ENCODE measurements around the gene MAG.

MAG gene

GRCh38 chr19:35291916-35292315 is at the start of gene MAG:
Gene MAG, plus strand, starts transcription at chr19:35292161. Its CDS starts 3,248 bp downstream, at chr19:35295409.
- DNase-seq (ENCODE audit: low read depth), result no peak

DNA sequence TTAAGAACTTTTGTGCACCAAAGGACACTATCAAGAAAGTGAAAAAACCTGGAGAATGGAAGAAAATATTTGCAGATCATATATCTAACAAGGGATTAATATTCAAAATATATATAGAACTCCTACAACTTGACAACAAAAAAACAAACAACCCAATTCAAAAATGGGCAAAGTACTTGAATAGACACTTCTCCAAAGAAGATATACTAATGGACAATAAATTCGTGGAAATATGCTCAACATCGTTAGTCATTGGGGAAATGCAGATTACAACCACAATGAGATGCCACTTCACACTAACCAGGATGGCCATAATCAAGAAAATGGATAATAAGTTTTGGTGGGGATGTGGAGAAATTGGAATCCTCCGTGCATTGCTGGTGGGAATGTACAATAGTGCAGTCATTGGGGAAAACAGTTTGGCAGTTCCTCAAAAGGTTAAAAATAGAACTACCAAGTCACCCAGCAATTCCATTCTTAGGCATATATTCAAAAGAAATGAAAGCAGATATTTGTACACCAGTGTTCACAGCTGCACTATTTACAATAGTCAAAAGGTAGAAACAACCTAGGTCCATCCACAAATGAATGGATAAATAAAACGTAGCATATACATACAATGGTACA is 45.4 kb upstream of the MAG start:
- DNase-seq (ENCODE audit: low read depth), result no peak

DNA sequence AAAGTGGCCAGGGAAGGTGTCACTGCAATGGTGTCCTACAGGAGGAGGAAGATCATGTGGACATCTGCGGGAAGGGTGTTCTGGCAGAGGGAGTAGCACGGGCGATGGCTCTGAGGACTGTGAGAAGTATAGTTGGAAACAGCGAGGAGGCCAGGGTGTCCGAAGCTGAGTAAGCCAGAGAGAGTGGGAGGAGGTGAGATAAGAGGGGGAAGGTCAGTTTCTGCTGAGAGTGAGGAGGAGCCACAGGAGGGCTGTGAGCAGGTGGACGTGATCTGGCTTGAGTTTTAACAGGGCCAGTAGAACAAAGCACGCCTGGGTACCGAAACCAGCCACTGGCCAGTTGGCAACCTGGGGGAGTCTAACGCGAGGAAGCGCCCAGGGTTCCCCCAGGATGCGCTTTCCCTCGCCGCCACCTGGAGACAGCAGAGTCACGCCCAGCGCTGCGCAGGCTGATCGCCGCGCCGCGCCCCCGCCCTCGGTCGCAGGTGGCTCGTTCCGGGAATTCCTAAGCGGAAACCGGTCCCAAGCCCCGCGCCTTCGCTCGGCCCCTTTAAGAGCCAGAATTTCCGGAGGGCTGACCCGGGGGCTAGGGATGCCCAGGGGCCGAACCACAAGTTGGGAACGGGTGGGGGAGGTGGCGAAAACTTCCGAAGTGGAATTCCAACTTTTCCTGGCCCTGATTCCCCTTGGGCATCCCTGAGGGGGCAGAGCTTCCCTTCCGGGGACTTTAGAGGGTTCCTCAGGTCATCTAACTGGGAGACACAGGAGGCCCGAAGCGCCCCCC is 44.2 kb upstream of the MAG start:
- DNase-seq (ENCODE audit: low read depth), result no peak

DNA sequence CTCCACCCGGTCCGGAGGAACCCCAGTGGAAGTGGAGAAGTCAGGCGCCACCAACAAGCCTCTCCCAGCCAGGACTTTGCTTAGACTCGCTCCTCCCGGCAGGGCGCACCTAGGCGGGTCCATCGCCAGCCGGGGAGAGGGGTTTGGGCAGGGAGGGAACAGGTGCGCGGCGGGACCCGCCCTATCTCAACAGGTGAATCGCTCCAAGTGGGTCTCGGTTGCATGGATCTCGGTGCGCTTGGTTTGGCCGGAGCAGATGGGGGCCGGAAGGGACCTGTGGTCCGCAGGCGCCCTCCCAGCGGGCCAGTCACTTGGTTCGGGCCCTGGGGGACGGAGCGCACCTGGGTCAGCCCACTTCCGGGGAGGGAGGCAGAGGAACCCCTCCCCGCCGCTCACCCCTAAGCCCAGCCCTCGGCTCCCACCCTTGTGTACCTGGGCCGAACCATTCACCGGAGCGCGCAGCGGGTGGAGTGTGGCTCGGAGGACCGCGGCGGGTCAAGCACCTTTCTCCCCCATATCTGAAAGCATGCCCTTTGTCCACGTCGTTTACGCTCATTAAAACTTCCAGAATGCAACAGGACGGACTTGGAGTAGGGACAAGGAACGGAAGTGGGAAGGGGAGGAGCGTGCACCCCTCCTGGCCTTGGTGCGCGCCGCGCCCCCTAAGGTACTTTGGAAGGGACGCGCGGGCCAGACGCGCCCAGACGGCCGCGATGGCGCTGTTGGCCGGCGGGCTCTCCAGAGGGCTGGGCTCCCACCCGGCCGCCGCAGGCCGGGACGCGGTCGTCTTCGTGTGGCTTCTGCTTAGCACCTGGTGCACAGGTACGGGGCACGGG is 43.4 kb upstream of the MAG start, which contains the start of gene LSR:
LSR (plus strand) TSS at position 693 of the 836 bp plus-strand sequence; CDS start at position 714, 21 bp downstream.
- DNase-seq (ENCODE audit: low read depth), result no peak

DNA sequence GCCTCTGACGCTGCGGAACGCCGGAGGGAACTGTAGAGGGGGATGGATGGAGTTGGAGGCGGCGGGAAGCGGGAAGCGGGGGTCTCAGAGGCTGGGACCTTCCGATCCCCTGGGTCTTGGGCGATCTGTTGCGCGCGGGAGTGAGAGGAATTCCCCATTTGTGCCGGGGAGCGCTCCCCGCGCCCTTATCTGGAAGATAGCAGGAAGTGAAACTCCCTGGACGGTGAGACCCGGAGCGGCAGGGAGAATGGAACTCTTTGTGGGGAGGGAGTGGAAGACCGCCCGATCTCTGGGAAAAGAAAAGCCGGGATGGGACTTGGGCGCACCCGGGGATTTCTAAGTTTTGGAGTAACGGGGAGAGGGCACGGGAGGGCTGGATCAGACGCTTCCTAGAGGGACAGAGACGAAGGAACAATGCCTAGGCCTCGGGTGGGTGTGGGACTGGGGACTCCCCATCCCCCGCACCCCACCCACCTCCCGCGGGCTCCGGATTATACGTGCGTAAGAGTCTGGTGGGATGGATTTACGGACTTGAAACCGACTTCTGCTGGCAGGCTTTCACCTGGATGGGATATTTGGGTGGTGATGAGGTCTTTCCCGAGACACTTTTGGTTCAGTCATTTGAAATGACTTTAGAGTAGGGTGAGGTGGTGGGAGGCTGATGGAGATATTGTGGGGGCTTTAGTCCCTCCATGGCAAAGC is 42.7 kb upstream of the MAG start:
- DNase-seq (ENCODE audit: low read depth), result no peak

- DNase-seq (ENCODE audit: low read depth), result no peak
Observed at GRCh38 chr19:35249848-35250711, 41.9 kb upstream of the MAG start.

- DNase-seq (ENCODE audit: low read depth), result no peak
Observed at GRCh38 chr19:35251456-35251855, 40.5 kb upstream of the MAG start.

GRCh38 chr19:35253316-35254286 is 38.4 kb upstream of the MAG start:
- no peak for DNase-seq (ENCODE audit: low read depth)

- no peak for DNase-seq (ENCODE audit: low read depth)
Observed at GRCh38 chr19:35254341-35255297, 37.3 kb upstream of the MAG start.

GRCh38 chr19:35256566-35256965 is 35.4 kb upstream of the MAG start:
- DNase-seq (ENCODE audit: low read depth), result no peak

- no peak for DNase-seq (ENCODE audit: low read depth)
Observed at GRCh38 chr19:35257113-35257461, 34.9 kb upstream of the MAG start.

GRCh38 chr19:35260694-35261304 is 31.2 kb upstream of the MAG start:
- no peak for DNase-seq (ENCODE audit: low read depth)

DNA sequence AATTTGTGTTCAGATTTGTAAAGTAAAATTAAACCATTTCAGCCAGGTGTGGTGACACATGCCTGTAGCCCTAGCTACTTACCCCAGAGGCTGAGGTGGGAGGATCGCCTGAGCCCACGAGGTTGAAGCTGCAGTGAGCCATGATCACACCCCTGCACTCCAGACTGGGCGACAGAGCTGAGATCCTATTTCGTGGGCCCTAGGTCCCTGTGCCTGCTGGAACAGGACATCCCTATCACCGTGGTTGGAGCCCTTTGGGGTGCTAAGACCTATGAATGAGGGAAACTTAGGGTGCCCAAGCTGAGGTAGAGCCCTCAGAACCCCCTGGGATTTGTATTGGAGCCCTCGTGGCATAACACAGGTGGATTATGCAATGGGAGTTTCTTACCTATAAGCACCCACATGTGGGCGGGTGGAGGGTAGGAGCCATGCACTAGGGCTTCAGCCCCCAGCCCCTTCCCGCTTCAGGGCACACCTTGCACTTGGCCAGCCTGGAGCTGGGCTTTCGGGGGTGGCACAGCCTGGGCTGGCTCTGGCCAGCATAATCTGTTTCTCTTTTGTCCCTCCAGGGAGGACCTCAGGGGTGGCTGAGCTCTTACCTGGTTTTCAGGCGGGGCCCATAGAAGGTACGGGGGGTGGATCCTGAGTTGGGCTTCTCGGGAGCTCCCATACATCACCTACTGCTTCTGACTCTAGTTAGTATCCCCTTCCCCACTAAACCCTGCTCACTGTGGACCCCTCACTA is 30.4 kb upstream of the MAG start:
- DNase-seq (ENCODE audit: low read depth), result no peak

GRCh38 chr19:35262101-35262761 is 29.7 kb upstream of the MAG start:
- no peak for DNase-seq (ENCODE audit: low read depth)

DNA sequence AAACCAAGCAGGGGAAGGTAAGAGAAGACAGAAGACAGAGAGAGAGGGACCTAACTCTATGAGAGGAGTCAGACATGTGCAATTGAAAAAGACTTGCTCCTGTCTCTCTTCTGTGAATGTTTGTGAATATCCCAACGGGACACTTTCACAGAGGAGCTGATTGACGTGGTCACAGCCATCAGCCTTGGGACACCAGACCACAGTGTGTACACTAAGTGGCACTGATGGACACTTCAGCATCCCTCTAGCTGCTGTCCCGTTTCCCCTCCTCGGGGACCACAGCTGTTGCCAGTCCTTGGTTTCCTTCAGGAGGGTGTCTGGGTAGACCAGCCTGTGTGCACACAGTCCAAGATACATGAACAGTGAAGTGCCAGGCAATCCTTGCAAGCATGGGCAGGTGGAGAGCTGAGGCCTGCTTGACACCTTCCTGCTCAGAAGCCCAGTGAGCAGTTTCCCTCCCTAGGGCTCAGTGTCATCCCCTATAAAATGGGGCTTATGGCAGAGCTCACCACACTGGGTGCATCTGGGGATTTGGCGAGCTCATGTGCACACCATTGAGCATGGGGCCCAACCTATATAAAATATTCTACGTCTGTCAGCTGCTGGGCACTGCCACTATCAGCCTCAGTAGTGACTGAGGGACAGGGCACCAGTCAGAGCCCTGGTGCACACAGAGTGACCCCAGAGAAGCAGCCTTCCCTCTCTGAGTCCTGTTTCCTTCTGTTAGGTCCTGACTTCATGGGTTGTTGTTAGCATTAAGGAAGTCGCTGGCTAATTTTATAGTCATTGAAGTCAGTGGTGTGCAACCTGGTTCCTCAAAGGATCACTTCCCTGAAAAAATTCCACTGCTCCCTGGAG is 27.5 kb upstream of the MAG start:
- no peak for DNase-seq (ENCODE audit: low read depth)
